AG20443 (cell line): ENCODE data around the gene PSAPL1.

ENCODE experiments used
- DNase-seq: peaks from one replicate; pipeline ENCODE4 v3.0.0; 2012; ENCODE audit warnings: low spot score, mixed read lengths

PSAPL1 gene

GRCh38 chr4:7418131-7418943 is 16.4 kb downstream of the PSAPL1 start:
- DNase-seq, result no peak

GRCh38 chr4:7417639-7418038 is 17.1 kb downstream of the PSAPL1 start:
- DNase-seq, result no peak

GRCh38 chr4:7416745-7417432 is 17.8 kb downstream of the PSAPL1 start:
- no peak for DNase-seq

GRCh38 chr4:7415927-7416686 is 18.6 kb downstream of the PSAPL1 start:
- DNase-seq, result no peak

- DNase-seq, result no peak
Observed at GRCh38 chr4:7414736-7415510, 19.8 kb downstream of the PSAPL1 start.

- DNase-seq, result no peak
Observed at GRCh38 chr4:7414046-7414445, 20.7 kb downstream of the PSAPL1 start.

GRCh38 chr4:7412554-7412912 is 22.2 kb downstream of the PSAPL1 start:
- no peak for DNase-seq

- no peak for DNase-seq
Observed at GRCh38 chr4:7411896-7412553, 22.7 kb downstream of the PSAPL1 start.

GRCh38 chr4:7411491-7411890 is 23.2 kb downstream of the PSAPL1 start:
- DNase-seq, result no peak

- DNase-seq, result no peak
Observed at GRCh38 chr4:7410446-7410845, 24.3 kb downstream of the PSAPL1 start.

GRCh38 chr4:7408166-7408565 is 26.6 kb downstream of the PSAPL1 start:
- DNase-seq, result no peak

GRCh38 chr4:7403001-7403400 is 31.7 kb downstream of the PSAPL1 start:
- no peak for DNase-seq

GRCh38 chr4:7402526-7402925 is 32.2 kb downstream of the PSAPL1 start:
- no peak for DNase-seq

- DNase-seq, result no peak
Observed at GRCh38 chr4:7400671-7401298, 33.9 kb downstream of the PSAPL1 start.

- no peak for DNase-seq
Observed at GRCh38 chr4:7399440-7400234, 35.1 kb downstream of the PSAPL1 start.

- no peak for DNase-seq
Observed at GRCh38 chr4:7398788-7399439, 35.8 kb downstream of the PSAPL1 start.

- DNase-seq, result no peak
Observed at GRCh38 chr4:7398104-7398423, 36.7 kb downstream of the PSAPL1 start.

GRCh38 chr4:7397206-7398103 is 37.3 kb downstream of the PSAPL1 start:
- no peak for DNase-seq
